ENCODE data around the gene POLD1.

GRCh38 chr19:50401605-50402450 lies 17.7 kb downstream of the POLD1 start:
- TF ChIP-seq, protein P1, sequence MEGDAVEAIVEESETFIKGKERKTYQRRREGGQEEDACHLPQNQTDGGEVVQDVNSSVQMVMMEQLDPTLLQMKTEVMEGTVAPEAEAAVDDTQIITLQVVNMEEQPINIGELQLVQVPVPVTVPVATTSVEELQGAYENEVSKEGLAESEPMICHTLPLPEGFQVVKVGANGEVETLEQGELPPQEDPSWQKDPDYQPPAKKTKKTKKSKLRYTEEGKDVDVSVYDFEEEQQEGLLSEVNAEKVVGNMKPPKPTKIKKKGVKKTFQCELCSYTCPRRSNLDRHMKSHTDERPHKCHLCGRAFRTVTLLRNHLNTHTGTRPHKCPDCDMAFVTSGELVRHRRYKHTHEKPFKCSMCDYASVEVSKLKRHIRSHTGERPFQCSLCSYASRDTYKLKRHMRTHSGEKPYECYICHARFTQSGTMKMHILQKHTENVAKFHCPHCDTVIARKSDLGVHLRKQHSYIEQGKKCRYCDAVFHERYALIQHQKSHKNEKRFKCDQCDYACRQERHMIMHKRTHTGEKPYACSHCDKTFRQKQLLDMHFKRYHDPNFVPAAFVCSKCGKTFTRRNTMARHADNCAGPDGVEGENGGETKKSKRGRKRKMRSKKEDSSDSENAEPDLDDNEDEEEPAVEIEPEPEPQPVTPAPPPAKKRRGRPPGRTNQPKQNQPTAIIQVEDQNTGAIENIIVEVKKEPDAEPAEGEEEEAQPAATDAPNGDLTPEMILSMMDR (IDR thresholded peaks at IDR 0.05; ENCODE audit: poor library complexity) = no peak
- TF ChIP-seq EZH2 (IDR thresholded peaks at IDR 0.05; ENCODE audit: borderline replicate concordance) (no peak), EZH2phosphoT487 (IDR thresholded peaks at IDR 0.05; ENCODE audit: low read depth, severe bottlenecking, unreplicated experiment) (no peak)

All from hepatocyte (in vitro differentiated cells).